ENCODE measurements around the gene PPP1R26.

DNA sequence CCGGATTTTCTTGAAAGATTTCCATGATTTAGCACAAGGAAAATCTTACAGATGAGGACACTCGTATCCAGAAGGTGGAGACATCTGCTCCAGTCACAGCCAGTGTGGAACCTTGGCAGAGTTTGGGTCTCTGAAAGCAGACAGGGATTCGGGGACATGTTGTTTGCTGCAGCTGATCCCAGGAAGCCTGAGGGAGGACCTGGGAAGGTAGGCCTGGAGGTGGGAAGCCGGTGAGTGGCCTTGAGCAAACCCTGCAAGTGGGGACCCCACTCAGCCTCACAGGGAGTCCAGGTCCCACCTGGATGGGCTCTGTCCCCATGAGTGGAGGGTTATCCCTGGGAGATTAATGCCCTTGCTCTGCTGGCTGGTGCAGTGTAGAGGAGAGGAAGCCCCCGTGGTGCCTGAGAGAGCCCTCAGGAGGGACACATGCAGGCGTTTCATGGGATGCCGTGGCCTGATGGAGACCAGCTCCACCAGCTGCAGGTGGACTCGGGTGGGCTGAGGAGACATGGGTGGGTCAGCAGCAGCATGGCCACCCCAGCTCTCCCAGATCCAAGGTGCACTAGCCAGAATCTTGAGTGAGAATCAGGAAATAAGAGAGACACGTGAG is 28.7 kb downstream of the PPP1R26 start:
- TF ChIP-seq, protein P1, sequence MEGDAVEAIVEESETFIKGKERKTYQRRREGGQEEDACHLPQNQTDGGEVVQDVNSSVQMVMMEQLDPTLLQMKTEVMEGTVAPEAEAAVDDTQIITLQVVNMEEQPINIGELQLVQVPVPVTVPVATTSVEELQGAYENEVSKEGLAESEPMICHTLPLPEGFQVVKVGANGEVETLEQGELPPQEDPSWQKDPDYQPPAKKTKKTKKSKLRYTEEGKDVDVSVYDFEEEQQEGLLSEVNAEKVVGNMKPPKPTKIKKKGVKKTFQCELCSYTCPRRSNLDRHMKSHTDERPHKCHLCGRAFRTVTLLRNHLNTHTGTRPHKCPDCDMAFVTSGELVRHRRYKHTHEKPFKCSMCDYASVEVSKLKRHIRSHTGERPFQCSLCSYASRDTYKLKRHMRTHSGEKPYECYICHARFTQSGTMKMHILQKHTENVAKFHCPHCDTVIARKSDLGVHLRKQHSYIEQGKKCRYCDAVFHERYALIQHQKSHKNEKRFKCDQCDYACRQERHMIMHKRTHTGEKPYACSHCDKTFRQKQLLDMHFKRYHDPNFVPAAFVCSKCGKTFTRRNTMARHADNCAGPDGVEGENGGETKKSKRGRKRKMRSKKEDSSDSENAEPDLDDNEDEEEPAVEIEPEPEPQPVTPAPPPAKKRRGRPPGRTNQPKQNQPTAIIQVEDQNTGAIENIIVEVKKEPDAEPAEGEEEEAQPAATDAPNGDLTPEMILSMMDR (IDR thresholded peaks at IDR 0.05), result no peak
- TF ChIP-seq POLR2AphosphoS5 (IDR thresholded peaks at IDR 0.05), result no peak

Data from prostate gland (tissue), 2 donors.